Medulla oblongata (tissue), 1 donor: Measurements from ENCODE around the gene ANKRD40.
A peak's percentile ranks its signal among the peaks of the same experiment; 100 is the strongest.
"Not testable (repeated sequence)": the region's sequence is repeated elsewhere in the genome, so short reads cannot be mapped to it uniquely, and the experiment has no call there.

Experiments
- DNase-seq: peaks from one replicate; pipeline ENCODE4 v3.0.0-alpha.2; 2015; ENCODE audit errors: extremely low spot score

The ANKRD40 gene

DNA sequence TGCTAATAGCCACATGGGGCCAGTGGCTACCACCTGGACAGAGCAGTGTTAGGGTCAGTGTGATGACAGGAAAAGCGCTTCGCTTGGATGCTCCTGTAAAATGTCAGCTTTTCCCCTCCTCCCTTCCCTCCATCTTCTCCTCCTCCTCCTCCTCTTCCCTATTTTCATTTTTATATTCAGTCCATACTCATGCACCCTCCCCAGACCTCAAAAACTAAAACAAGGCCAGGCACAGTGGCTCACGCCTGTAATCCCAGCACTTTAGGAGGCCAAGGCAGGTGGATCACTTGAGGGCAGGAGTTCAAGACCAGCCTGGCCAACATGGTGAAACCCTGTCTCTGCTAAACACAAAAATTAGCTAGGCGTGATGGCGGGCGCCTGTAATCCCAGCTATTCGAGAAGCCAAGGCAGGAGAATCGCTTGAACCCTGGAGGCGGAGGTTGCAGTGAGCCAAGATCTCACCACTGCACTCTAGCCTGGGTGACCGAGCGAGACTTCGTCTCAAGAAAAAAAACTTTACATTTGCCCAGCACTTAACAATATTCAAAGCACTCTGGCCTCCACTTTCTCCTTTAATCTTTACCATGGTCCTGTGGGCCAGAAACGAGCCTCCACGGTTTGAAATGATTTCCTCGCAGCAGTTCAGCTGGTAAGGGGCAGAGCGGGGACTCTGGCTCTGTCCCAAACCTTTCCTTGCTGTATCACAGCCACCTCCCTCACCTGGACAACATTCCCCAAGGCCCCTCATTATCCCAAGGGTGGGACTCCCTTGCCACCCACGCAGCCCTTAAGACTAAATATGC, 21.8 kb downstream of the ANKRD40 start:
- DNase-seq, result no peak

DNA sequence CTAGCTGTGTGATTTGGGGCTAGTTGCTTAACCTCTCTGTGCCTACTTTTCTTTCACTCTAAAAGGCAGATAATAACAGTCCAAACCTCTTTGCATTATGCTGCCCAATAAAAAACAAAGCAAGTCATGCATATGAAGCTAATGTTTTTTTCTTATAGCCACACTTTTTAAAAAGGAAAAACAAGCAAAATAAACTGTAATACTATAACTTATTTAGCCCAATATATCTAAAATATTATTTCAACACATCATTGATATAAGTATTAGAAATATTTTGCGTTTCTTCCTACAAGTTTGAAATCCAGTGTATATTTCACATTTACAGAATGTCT, 22.4 kb downstream of the ANKRD40 start:
- no peak for DNase-seq

DNA sequence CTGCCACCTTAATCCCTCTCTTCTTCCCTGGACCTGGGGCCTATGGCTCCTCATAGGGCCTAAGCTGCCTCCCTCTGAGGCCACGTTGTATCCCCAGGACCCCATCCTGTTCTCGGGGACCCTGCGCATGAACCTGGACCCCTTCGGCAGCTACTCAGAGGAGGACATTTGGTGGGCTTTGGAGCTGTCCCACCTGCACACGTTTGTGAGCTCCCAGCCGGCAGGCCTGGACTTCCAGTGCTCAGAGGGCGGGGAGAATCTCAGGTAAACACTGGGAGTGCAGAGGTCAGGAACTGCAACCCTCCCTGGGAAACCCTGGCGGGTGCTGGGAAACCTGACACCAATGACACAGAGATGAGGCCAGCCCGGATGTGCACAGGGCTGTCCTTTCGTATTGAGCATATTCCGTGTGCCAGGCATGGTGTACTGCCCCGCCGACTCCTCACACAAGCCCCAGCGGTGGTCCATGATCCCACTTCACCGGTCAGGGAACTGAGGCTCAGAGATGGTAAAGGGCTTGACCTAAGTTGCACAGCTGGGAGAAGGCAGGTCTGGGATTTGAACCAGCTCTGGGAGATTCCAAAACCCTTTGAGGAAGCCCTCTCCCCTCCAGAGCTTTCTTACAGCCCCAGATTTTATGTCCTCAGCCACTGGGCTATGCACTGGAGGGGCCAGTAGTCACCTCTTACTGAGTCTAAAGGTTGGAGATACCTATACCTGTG, 22.9 kb downstream of the ANKRD40 start:
- no peak for DNase-seq

DNA sequence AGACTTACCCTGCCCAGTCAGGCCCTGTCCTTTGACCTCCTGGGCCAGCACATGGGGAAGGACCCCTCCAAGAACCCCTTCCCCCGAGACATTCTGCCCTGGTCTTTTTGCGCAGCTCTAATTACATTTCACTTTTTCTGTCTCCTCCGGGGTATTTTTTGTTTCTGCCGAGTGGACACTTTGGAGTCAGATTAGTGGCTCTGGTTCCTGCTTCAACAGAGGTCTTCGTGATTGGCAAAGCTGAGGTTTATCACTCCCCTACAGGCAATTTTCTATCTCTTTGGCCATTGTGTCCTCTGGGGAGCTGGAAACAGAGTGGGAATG, 23.5 kb downstream of the ANKRD40 start:
- no peak for DNase-seq

DNA sequence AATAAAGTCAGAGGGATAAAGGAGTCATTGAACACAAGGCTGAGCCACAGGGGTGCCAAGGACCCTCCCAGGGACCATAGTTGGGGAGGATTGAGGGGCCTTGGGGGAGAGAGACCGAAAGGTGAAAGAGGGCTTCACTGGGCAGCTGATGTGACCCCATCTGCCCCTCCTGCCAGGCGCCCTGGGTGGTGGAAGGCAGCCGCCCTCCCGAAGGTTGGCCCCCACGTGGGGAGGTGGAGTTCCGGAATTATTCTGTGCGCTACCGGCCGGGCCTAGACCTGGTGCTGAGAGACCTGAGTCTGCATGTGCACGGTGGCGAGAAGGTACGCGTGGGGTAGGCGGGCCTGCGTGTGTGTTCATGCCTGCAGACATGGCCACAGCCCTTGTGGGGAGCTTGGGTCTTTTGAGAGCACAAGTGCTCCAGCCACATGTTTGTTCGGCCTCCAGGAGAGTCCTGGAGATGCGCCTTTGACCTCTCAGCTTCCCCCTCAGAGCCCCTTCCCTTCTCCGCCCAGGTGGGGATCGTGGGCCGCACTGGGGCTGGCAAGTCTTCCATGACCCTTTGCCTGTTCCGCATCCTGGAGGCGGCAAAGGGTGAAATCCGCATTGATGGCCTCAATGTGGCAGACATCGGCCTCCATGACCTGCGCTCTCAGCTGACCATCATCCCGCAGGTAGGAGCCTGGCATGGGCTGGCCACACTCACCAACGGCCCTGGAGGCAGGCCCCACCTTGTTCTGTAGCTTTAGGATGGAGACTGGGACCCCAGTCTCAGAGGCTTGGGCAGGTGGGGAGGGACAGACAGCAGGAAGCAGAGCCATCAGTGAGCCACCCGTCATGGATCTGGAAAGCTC, 24.1 kb downstream of the ANKRD40 start:
- no peak for DNase-seq

DNA sequence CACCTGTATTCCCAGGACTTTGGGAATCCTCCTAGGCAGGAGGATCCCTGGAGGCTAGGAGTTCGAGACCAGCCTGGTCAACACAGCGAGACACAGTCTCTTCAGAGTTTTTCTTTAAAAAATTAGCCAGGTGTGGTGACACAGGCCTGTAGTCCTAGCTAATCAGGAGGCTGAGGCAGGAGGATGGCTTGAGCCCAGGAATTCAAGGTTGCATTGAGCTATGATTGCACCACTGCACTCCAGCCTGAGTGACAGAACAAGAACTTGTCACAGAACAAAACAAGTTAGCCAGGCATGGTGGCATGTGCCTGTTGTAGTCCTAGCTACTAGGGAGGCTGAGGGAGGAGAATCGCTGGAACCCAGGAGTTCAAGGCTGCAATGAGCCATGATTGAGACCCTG, 24.8 kb downstream of the ANKRD40 start:
- DNase-seq, result no peak

DNA sequence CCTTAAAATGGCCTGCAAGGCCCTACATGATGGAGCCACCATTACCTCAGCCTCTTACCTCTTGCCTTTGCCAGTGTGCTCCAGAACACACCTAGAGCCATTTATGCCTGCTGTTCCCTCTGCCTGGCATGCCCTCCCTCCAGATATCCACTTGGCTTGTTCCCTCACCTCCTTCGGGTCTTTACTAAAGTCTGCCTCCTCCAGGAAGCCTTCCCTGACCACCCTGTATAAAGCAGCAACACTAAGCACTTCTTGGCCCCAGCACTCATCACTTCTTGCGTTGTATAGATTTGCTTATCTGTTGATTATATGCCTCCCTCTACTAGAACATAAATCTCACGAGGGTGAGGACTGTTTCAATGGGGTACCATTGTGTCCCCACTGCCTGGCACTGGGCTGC, 25.3 kb downstream of the ANKRD40 start:
- DNase-seq, result no peak

DNA sequence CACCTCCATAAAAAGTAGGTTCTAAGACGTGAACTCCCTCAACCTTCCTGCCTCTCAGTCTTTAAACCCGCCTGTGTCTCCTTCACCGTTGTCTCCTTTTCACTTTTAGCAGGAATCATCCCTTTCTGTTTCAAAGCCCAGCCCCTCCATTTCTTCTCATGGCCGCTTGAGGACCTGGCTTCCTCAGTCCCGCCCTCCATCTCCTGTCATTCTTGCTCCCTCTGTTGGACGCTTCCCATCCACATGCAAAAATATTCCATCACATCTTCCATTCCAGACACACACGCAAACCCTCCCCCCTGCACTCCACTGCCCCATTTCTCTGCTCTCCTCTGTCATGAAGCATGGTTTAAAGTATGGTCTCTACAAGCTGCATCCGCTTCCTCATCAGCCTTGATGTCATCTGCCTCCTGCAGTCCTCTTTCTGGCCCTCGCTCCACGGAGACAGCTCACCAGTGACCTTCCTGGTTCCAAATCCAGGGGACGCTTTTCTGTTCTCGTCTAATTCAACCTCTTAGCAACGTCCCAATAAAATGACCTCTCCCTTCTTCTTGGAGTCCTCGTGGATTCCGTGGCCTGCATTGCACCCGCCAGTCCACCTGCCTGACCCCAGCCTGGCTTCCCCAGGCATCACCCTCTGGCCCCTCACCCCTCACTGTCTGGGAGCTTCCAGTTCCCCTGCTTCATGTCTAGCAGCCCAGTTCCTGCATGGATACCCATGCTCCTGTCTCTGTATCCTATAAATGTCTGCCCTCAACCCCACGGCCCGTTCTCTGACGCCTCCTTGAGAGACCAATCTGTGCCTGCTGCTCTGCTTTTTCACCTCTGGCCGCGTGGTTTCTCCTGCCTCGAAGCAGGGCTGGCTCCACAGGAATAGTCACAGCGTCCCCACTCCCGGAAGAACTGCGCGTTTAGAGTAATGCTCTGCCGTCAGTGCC, 26.2 kb downstream of the ANKRD40 start:
- peak; percentile 72 for DNase-seq

DNA sequence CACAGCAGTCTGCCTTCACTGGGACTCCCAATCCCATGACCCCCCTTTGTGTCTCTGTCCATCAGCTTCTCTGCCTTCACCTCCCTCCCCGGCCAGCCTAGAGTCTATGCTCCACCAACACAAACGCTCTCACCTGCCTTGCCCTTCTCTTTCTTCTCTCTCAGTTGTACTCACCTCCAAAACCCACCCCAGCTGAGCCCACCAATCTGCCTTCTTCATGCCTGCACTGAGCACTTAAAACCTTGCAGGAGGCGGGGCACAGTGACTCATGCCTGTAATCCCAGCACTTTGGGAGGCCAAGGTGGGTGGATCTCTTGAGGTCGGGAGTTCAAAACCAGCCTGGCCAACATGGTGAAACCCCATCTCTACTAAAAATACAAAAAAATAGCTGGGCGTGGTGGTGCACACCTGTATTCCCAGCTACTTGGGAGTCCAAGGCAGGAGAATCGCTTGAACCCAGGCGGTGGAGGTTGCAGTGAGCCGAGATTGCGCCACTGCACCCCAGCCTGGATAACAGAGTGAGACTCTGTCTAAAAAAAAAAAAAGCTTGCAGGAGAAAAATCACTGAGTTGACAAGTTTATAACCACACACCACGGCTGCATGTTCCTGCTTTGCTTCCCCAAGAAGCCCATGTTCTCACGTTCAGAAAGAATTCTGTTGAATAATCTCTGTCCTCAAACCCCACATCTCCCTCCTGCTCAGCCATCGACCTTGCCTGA, 27.0 kb downstream of the ANKRD40 start:
- DNase-seq, result not testable (repeated sequence)

DNA sequence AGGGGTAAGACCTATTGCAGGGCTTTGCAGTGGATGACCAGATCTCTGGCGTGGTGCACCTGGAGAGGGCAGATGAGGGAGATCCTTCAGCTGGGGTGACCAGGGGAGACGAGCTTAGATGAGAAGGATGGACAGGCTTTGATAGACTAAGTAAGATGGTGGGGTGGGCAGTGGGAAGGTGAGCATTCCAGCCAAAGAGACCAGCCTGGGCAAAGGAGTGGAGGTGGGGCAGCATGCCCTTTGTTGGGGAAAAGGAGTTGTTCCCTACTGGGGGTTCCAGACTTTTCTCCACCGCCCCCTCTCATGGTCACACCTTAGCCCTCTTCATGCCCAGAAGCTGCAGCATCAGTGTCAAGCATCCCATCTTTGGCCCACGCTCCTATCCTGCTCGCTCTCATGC, 27.6 kb downstream of the ANKRD40 start:
- DNase-seq, result no peak

DNA sequence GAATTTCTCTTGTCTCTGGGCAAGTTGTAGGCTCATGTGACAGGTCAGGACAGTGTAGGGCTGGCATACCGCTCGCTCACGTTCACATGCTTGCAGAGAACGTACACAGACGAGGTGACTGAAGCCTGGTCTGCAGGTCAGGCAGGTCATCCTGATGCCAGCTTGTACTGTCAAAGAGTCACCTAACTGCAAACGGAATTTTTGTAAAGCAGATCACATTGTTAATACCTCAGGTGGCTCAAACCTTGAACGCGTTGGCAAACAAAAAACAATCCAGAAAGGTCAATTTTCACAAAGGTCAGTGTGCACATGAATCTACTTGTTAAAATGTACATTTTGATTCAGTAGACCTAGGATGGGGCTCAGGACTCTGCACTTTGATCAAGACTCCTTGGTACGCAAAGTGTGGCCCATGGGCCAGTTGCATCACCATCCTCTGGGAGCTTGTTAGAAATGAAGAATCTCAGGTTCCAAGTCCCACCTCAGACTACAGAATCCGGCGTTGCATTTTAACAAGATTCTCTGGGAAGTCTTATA, 28.6 kb downstream of the ANKRD40 start:
- DNase-seq, result no peak

DNA sequence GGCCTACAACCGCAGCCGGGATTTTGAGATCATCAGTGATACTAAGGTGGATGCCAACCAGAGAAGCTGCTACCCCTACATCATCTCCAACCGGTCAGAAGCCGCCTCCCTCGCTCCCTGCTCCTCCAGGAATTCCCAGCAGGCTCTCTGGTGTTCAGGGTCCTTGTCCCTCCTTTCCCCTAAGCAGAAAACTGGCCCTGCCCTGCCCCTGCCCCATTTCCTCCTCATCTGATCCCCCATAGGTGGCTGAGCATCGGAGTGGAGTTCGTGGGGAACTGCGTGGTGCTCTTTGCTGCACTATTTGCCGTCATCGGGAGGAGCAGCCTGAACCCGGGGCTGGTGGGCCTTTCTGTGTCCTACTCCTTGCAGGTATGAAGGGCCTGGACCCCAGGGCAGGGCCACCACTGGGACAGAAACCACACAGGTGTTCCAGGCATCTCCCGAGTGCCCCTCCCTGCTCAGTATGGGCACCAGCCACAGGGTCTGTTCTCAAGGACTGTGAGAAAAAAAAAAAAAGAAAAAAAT, 29.8 kb downstream of the ANKRD40 start:
- DNase-seq, result no peak

DNA sequence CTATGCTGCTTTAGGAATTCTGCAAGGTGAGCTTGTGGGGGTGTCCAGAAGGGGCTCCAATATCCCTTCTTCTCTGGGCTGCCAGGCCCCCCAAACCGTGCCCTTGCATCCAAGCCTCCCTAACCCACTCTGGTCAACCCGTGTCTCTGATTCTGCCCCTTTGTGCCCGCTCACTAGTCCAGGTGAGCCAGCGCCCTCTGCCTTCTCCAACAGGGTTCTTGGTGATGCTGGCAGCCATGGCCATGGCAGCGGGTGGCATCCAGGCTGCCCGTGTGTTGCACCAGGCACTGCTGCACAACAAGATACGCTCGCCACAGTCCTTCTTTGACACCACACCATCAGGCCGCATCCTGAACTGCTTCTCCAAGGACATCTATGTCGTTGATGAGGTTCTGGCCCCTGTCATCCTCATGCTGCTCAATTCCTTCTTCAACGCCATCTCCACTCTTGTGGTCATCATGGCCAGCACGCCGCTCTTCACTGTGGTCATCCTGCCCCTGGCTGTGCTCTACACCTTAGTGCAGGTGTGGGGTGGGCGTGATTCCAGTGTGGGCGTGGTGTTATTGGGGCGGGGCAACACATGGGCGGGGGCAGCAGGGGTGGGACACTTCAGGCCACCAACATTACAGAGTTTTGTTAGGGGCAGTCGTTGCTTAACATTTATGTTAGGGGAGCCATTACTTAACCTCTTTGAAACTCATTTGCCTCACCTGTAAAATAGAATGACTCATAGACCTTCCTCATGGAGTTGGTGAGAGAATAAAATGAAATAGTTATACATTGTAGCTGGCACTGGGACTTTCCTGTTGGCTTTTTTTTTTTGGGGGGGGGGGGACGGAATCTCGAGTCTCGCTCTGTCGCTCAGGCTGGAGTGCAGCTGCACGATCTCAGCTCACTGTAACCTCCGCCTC, 31.4 kb downstream of the ANKRD40 start:
- no peak for DNase-seq

DNA sequence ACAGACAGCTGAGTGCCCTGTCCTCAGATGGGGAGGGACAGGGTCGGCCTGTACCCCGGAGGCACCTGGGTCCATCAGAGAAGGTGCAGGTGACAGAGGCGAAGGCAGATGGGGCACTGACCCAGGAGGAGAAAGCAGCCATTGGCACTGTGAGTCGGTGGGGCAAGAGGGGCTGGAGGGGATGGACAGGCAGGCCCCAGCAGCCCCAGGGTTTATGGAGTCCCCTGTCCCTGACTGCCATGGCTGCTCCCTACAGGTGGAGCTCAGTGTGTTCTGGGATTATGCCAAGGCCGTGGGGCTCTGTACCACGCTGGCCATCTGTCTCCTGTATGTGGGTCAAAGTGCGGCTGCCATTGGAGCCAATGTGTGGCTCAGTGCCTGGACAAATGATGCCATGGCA, 32.1 kb downstream of the ANKRD40 start:
- DNase-seq, result no peak

DNA sequence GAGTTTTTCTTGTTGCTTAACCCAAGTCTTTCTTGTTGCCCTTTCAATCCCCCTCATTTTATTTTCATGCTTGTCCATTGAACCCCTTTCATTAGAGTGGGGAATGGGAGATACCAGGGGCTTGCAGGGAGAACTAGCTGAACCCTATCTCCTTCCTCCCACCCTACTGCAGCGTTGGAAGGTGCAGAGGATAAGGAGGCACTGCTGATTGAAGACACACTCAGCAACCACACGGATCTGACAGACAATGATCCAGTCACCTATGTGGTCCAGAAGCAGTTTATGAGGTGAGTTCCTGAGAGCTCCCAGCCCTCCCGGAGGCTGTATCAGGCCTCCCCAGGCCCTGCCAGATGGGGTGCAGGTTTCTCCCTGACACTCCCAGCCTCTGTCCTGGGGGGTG, 32.5 kb downstream of the ANKRD40 start:
- no peak for DNase-seq

DNA sequence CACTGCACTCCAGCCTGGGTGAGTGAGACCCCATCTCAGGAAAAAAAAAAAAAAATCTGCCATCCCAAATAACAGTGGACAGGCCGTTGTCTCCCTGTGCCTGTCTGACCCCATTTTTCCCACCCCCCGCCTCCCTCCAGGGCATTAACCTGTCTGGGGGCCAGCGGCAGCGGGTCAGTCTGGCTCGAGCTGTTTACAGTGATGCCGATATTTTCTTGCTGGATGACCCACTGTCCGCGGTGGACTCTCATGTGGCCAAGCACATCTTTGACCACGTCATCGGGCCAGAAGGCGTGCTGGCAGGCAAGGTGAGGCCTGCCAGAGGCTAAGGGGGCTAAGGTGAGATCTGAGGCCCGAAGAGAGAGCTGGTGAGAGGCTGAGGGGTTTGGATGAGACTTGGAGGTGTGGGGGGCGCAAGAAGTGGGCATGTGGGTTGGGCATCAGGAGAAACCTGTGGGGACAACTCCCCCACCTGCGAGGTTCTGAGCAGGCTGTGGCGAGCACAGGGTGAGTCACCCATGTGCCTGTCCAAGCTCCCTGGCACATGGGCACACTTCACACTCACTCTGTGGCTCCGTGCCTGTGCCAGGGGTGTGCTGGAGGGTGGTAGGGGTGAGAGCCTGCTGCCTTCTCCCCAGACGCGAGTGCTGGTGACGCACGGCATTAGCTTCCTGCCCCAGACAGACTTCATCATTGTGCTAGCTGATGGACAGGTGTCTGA, 34.7 kb downstream of the ANKRD40 start:
- no peak for DNase-seq

DNA sequence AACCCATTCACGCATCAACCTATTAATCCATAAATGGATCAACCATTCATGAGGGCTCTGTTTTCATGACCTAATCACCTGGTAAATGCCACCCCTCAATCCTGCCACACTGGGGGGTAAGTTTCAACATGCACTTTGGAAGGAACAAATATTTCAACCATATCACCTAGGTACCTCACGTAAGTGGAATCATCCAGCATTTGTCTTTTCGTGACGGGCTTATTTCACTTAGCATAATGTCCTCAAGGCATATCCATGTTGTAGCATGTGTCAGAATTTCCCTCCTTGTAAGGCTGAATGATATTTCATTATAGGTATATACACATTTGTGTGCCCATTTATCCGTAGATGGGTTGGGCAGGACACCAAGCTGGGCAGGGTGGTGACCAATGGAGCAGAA, 35.6 kb downstream of the ANKRD40 start:
- no peak for DNase-seq

DNA sequence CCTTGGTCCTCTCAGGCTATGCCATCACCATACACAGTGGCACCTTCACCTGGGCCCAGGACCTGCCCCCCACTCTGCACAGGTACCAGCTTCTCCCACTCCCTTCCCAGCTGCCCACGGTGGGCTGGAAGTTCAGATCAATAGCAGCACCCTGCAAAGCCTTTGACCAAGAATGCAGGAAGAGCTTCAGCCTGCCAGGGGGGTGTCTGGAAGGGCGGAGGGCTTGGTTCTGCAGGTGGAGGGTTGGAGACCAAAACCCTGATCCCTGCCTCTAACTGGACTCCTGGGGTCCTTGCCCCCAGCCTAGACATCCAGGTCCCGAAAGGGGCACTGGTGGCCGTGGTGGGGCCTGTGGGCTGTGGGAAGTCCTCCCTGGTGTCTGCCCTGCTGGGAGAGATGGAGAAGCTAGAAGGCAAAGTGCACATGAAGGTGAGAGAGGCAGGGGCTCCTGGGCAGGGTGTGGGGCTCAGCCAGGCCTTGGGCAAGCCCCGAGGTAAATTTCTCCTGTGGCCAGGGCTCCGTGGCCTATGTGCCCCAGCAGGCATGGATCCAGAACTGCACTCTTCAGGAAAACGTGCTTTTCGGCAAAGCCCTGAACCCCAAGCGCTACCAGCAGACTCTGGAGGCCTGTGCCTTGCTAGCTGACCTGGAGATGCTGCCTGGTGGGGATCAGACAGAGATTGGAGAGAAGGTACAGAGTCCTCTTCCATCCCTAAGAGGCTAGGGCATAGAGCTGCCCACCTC, 38.7 kb downstream of the ANKRD40 start:
- no peak for DNase-seq
